H1 (cell line): ENCODE results near the gene SMG1. TPM values are rescaled to one million over a fixed set of nuclear protein-coding genes. Genes with fewer than 3 reads are reported as not detected.

Experiments
- CTCF ChIA-PET: fragments of 300-600 bp; sonication (Branson Sonifier 250); formaldehyde crosslinking; loops from one replicate; lab custom pipeline; 2021; ENCODE audit not compliant: partially characterized antibody; lab: Charles Lee
- POLR2A ChIA-PET: fragments of 300-600 bp; sonication (Branson Sonifier 250); formaldehyde crosslinking; loops from one replicate; lab custom pipeline; 2021; ENCODE audit warnings: inconsistent platforms; ENCODE audit not compliant: partially characterized antibody; lab: Charles Lee
- DNase-seq, 2 experiments: peaks; one replicate each; pipeline versions ENCODE4 v3.0.0 to v3.0.0-alpha.2; 2010 to 2022; ENCODE audit warnings: low spot score in 2 of 2, low read depth in 1 of 2, mixed read lengths in 1 of 2
- FAIRE-seq: peaks from 2 replicates; lab custom pipeline; 2011; peaks lifted over from hg19 to GRCh38; lab: Jason Lieb, UNC
- H2AFZ ChIP-seq: 2 replicates; pipeline ENCODE4 v1.8.1; 2012; ENCODE audit warnings: low read length, inconsistent platforms
- H2AK5ac ChIP-seq: 2 replicates; pipeline ENCODE4 v1.6.1; 2013; ENCODE audit warnings: low read depth, low read length
- H2BK120ac ChIP-seq: replicated peaks from 2 replicates; pipeline ENCODE3; 2013; ENCODE audit warnings: low read depth, low read length, inconsistent platforms
- H2BK12ac ChIP-seq: 2 replicates; pipeline ENCODE4 v1.6.1; 2013; ENCODE audit warnings: low read depth, low read length
- H2BK15ac ChIP-seq: 2 replicates; pipeline ENCODE4 v1.6.1; 2013; ENCODE audit warnings: low read length
- H2BK20ac ChIP-seq: 2 replicates; pipeline ENCODE4 v1.6.1; 2013; ENCODE audit warnings: low read length
- H2BK5ac ChIP-seq: 2 replicates; pipeline ENCODE4 v1.6.1; 2013; ENCODE audit warnings: low read depth, low read length
- H3K14ac ChIP-seq: 2 replicates; pipeline ENCODE4 v1.6.1; 2013; ENCODE audit warnings: inconsistent platforms; ENCODE audit not compliant: insufficient read length
- H3K18ac ChIP-seq: 2 replicates; pipeline ENCODE4 v1.6.1; 2013; ENCODE audit warnings: low read length; ENCODE audit errors: extremely low read depth
- H3K23ac ChIP-seq: 2 replicates; pipeline ENCODE4 v1.6.1; 2013; ENCODE audit warnings: inconsistent platforms; ENCODE audit not compliant: insufficient read length
- H3K23me2 ChIP-seq: 2 replicates; pipeline ENCODE4 v1.6.1; 2013; ENCODE audit warnings: low read depth, low read length
- H3K27ac ChIP-seq: 2 replicates; pipeline ENCODE4 v1.6.1; 2011; ENCODE audit warnings: low read depth, low read length, inconsistent platforms
- H3K27me3 ChIP-seq, 4 experiments: replicated peaks in 1 of 4; 1 replicate in 1 of 4; 2 replicates in 3 of 4; pipeline versions ENCODE4 v1.6.1 to v1.8.1; 2011 to 2013; ENCODE audit warnings: low read length in 3 of 4, mild to moderate bottlenecking in 3 of 4, inconsistent platforms in 2 of 4, mixed read lengths in 2 of 4, moderate library complexity in 1 of 4; ENCODE audit not compliant: control insufficient read depth in 3 of 4, insufficient read depth in 3 of 4; ENCODE audit errors: extremely low read depth in 1 of 4
- H3K36me3 ChIP-seq, 4 experiments: 2 replicates each; pipeline versions ENCODE4 v1.6.1 to v1.8.1; 2011 to 2013; ENCODE audit warnings: mild to moderate bottlenecking in 4 of 4, low read length in 3 of 4, moderate library complexity in 2 of 4, control low read depth in 1 of 4, inconsistent platforms in 1 of 4; ENCODE audit not compliant: insufficient read depth in 4 of 4, control insufficient read depth in 2 of 4
- H3K4ac ChIP-seq: replicated peaks from 2 replicates; pipeline ENCODE3; 2013; ENCODE audit warnings: low read length, low read depth, mixed read lengths, inconsistent platforms; ENCODE audit not compliant: insufficient read length
- H3K4me1 ChIP-seq, 4 experiments: replicated peaks in 1 of 4; 1 replicate in 1 of 4; 2 replicates in 3 of 4; pipeline versions ENCODE4 v1.6.1 to v1.8.1; 2011 to 2013; ENCODE audit warnings: low read length in 3 of 4, inconsistent platforms in 2 of 4, mixed read lengths in 1 of 4; ENCODE audit not compliant: insufficient read depth in 4 of 4, control insufficient read depth in 3 of 4
- H3K4me2 ChIP-seq, 2 experiments: 2 replicates each; pipeline versions ENCODE4 v1.6.1 to v1.8.1; 2011 to 2013; ENCODE audit warnings: low read depth in 2 of 2, low read length in 2 of 2, control low read depth in 1 of 2, inconsistent platforms in 1 of 2, mild to moderate bottlenecking in 1 of 2; ENCODE audit not compliant: insufficient read depth in 1 of 2
- H3K4me3 ChIP-seq, 4 experiments: fragments of 200-600, 300-600 bp in 1 of 4; sonication (generic), shearing (Covaris generic), sonication (Bioruptor Twin) in 1 of 4; 2 replicates each; pipeline versions ENCODE4 v1.5.1 to v1.8.1; 2011 to 2016; ENCODE audit warnings: low read length in 4 of 4, low read depth in 3 of 4, control low read depth in 2 of 4, inconsistent platforms in 2 of 4, mild to moderate bottlenecking in 2 of 4, mixed read lengths in 1 of 4, moderate library complexity in 1 of 4; ENCODE audit not compliant: insufficient read depth in 2 of 4; ENCODE audit errors: extremely low read depth in 1 of 4
- H3K56ac ChIP-seq: replicated peaks from 2 replicates; pipeline ENCODE3; 2013; ENCODE audit warnings: low read depth, mild to moderate bottlenecking, mixed read lengths, low read length, inconsistent platforms; ENCODE audit not compliant: insufficient read length
- H3K79me1 ChIP-seq: 2 replicates; pipeline ENCODE4 v1.6.1; 2013; ENCODE audit warnings: low read depth, low read length, control low read depth
- H3K79me2 ChIP-seq, 2 experiments: 2 replicates each; pipeline versions ENCODE4 v1.6.1 to v1.8.1; 2012 to 2013; ENCODE audit warnings: low read length in 2 of 2, mild to moderate bottlenecking in 2 of 2, inconsistent platforms in 1 of 2; ENCODE audit not compliant: insufficient read depth in 2 of 2, control insufficient read depth in 1 of 2
- H3K9ac ChIP-seq, 4 experiments: replicated peaks in 1 of 4; 1 replicate in 1 of 4; 2 replicates in 3 of 4; pipeline versions ENCODE4 v1.6.1 to v1.8.1; 2011 to 2013; ENCODE audit warnings: low read depth in 3 of 4, low read length in 3 of 4, control low read depth in 2 of 4, mild to moderate bottlenecking in 2 of 4, moderate library complexity in 2 of 4, inconsistent platforms in 1 of 4; ENCODE audit errors: extremely low read depth in 1 of 4
- H3K9me3 ChIP-seq, 2 experiments: 2 replicates each; pipeline versions ENCODE4 v1.6.1 to v1.8.1; 2012 to 2013; ENCODE audit warnings: mild to moderate bottlenecking in 2 of 2, moderate library complexity in 2 of 2, control low read depth in 1 of 2, inconsistent platforms in 1 of 2, low read depth in 1 of 2, low read length in 1 of 2, mixed read lengths in 1 of 2; ENCODE audit not compliant: insufficient read depth in 2 of 2
- H4K20me1 ChIP-seq, 2 experiments: replicated peaks in 1 of 2; 2 replicates each; pipeline versions ENCODE3 to v1.8.1; 2011 to 2013; ENCODE audit warnings: inconsistent platforms in 2 of 2, low read length in 2 of 2, mild to moderate bottlenecking in 1 of 2; ENCODE audit not compliant: insufficient read depth in 2 of 2, control insufficient read depth in 1 of 2
- H4K5ac ChIP-seq: 2 replicates; pipeline ENCODE4 v1.6.1; 2013; ENCODE audit warnings: low read length, low read depth, mixed read lengths, inconsistent platforms; ENCODE audit not compliant: insufficient read length
- H4K8ac ChIP-seq: 2 replicates; pipeline ENCODE4 v1.8.0; 2013; ENCODE audit warnings: mild to moderate bottlenecking, moderate library complexity, low read length, inconsistent platforms; ENCODE audit not compliant: insufficient read depth; ENCODE audit errors: extremely low read depth
- H4K91ac ChIP-seq: replicated peaks from 2 replicates; pipeline ENCODE3; 2013; ENCODE audit warnings: low read length, mixed read lengths, inconsistent platforms; ENCODE audit not compliant: insufficient read length
- BACH1 ChIP-seq: IDR thresholded peaks from 2 replicates; pipeline ENCODE4 v1.6.1; 2012; ENCODE audit warnings: low read length, improper control_type of control experiment
- CHD2 ChIP-seq: IDR thresholded peaks from 2 replicates; pipeline ENCODE4 v1.6.1; 2012; ENCODE audit warnings: low read length, improper control_type of control experiment
- SIX5 ChIP-seq: IDR thresholded peaks from 2 replicates; pipeline ENCODE4 v1.6.1; 2011; ENCODE audit warnings: mild to moderate bottlenecking, low read depth, low read length
- ZNF274 ChIP-seq: IDR thresholded peaks from 2 replicates; pipeline ENCODE4 v1.7.0; 2012; ENCODE audit warnings: low read length, borderline replicate concordance; ENCODE audit errors: extremely low read depth
- WGBS, 2 experiments: shearing (Covaris generic) in 1 of 2; methylation state at CpG; one replicate each; pipeline versions ENCODE4 v1.1.6 to v1.1.7; 2013 to 2015; ENCODE audit warnings: low lambda C conversion rate in 2 of 2, mixed read lengths in 2 of 2, inconsistent platforms in 1 of 2, low coverage in 1 of 2, missing lambda C conversion rate in 1 of 2; ENCODE audit not compliant: insufficient replicate concordance in 2 of 2, insufficient coverage in 1 of 2, insufficient read length in 1 of 2; ENCODE audit errors: extremely low coverage in 1 of 2, missing lambda C conversion rate in 1 of 2; 5-methylcytosine and 5-hydroxymethylcytosine counted together
- polyA plus RNA-seq, 7 experiments: library from polyadenylated mRNA; depleted of rRNA in 3 of 7; stranded (reverse) in 5 of 7; unstranded in 2 of 7; fragments of >200 nt in 5 of 7; fragments of 200-250 nt in 2 of 7; gene quantifications; 1 replicate in 5 of 7; 2 replicates in 1 of 7; 4 replicates in 1 of 7; pipeline versions ENCODE4 v1.2.1 to v1.2.3, GENCODE V29; 2011 to 2013; ENCODE audit warnings: missing spikeins in 2 of 7, mixed read lengths in 2 of 7
- total RNA-seq: library from RNA; stranded (reverse); fragmentation: NEBNext Ultra II Directional; extraction: Animal tissue kit (Norgen Biotek cat#: 25700); gene quantifications from 2 replicates; pipeline ENCODE4 v1.2.1, GENCODE V29; 2021

The SMG1 gene
- total and polyA plus RNA-seq, 2 of the 8 experiments (the other 6 are each of a cell fraction or from before 2014, with no cell fraction given), result 14.9 to 90.6 TPM

DNA sequence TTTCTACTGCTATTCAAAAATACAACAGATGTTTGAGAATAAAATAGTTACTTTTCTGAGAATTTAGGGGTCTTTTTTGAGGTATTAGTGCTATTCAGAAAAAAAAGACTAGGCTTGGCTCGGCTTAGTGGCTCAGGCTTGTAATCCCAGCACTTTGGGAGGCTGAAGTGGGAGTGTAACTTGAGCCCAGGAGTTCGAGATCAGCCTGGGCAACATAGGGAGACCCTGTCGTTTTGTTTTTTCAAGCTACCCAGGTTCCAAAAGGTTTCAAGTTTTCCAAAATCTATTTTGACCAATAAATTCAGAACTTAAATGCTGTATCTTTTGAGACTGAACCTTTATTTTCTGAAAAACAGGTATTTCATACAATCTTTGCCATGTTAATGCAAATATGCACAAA is 121.7 kb downstream of the SMG1 start:
- no peak overlapping the region for H2BK15ac ChIP-seq
- 67% methylated on average over 3 of the region's 3 CpGs; no CpG with 5 or more reads in 1 of the 2 experiments for WGBS, 2 experiments
- H3K4me2 ChIP-seq, result no peak overlapping the region
- no peak overlapping the region for H3K14ac ChIP-seq
- H3K4ac ChIP-seq, result no peak overlapping the region
- no peak overlapping the region for H2AFZ ChIP-seq
- no peak overlapping the region for H3K9ac ChIP-seq
- no peak overlapping the region for H3K56ac ChIP-seq
- no peak overlapping the region for H2BK20ac ChIP-seq
- CTCF ChIA-PET, result interaction anchor here (1.0 kb wide), 1 partner anchor 16 kb away, joined by 3 read pairs; no protein-coding TSS in a partner anchor
- H3K4me1 ChIP-seq, result peaks cover 4 to 11% (median 8%) of the 10 kb centered on the region in 4 experiments; a peak in 5 of 7 replicates
- POLR2A ChIA-PET, result interaction anchor here (1.8 to 14.8 kb wide), 3 partner anchors 14 to 23 kb away, joined by 4 to 503 read pairs (median 7); partner anchors contain the start of gene RPS15A
- no peak overlapping the region for H2BK5ac ChIP-seq
- no peaks in the 10 kb centered on the region; the same call in 1 of the 2 replicates for H3K79me1 ChIP-seq
- no peak overlapping the region for H4K91ac ChIP-seq
- no peak overlapping the region for H4K5ac ChIP-seq
- H2BK120ac ChIP-seq, result no peak overlapping the region
- no peak overlapping the region for H2BK12ac ChIP-seq
- no peak for DNase-seq
- H3K27me3 ChIP-seq, result no peaks in the 10 kb centered on the region
- TF ChIP-seq CHD2, result no peak
- TF ChIP-seq ZNF274, result no peak
- no peak for TF ChIP-seq BACH1
- 0 out of 2 replicates have a peak, but pooled peaks have one; percentile 9 for TF ChIP-seq SIX5
- peaks cover 2 to 3% of the 10 kb centered on the region in 2 experiments for H4K20me1 ChIP-seq
- H3K79me2 ChIP-seq, result peaks cover 16 to 19% of the 10 kb centered on the region in 2 experiments
- peaks cover 3% of the 10 kb centered on the region; the same call in 1 of the 2 replicates for H3K23me2 ChIP-seq
- no peak overlapping the region for H3K18ac ChIP-seq
- no peak overlapping the region for H3K23ac ChIP-seq
- no peak overlapping the region for H3K27ac ChIP-seq
- FAIRE-seq, result no peak
- H3K4me3 ChIP-seq, result 0 out of 8 replicates have a peak overlapping the region, but pooled peaks of 1 of the 4 experiments have one; percentile 2
- peaks cover 7 to 24% (median 15%) of the 10 kb centered on the region in 4 experiments for H3K36me3 ChIP-seq
- no peaks in the 10 kb centered on the region; a peak in 1 of 4 replicates for H3K9me3 ChIP-seq
- H2AK5ac ChIP-seq, result no peak overlapping the region
- no peak overlapping the region for H4K8ac ChIP-seq
